Central memory CD8-positive, alpha-beta T cell (primary cell): ENCODE data around the gene IFT22.
"Not testable (repeated sequence)": the region's sequence is repeated elsewhere in the genome, so short reads cannot be mapped to it uniquely, and the experiment has no call there.

Experiments used
- ATAC-seq: fragments of 150-1000 bp; cut with Tn5 transposase; replicated peaks from 2 replicates; pipeline ENCODE4 v1.10.0; 2022; ENCODE audit warnings: mild to moderate bottlenecking, moderate FRiP score, moderate number of reproducible peaks; ENCODE audit not compliant: poor library complexity, severe bottlenecking; ENCODE audit errors: extremely low read depth
- DNase-seq, 2 donors: peaks; one replicate each; pipeline ENCODE4 v3.0.0; 2021; ENCODE audit warnings: low spot score in 2 of 2
- H3K27ac Mint-ChIP-seq: one replicate; pipeline ENCODE4 v1.8.0; 2022; ENCODE audit warnings: low read depth, mild to moderate bottlenecking, moderate library complexity, mixed read lengths
- H3K27me3 Mint-ChIP-seq: one replicate; pipeline ENCODE4 v1.8.0; 2022; ENCODE audit warnings: mixed read lengths
- H3K36me3 Mint-ChIP-seq: one replicate; pipeline ENCODE4 v1.8.0; 2022; ENCODE audit warnings: mild to moderate bottlenecking, moderate library complexity, mixed read lengths; ENCODE audit not compliant: insufficient read depth
- H3K4me1 Mint-ChIP-seq: one replicate; pipeline ENCODE4 v1.8.0; 2022; ENCODE audit warnings: mixed read lengths
- H3K4me3 Mint-ChIP-seq: one replicate; pipeline ENCODE4 v1.8.0; 2022; ENCODE audit warnings: mild to moderate bottlenecking, moderate library complexity, mixed read lengths
- H3K9me3 Mint-ChIP-seq: one replicate; pipeline ENCODE4 v1.8.0; 2022; ENCODE audit warnings: mixed read lengths

IFT22 gene

DNA sequence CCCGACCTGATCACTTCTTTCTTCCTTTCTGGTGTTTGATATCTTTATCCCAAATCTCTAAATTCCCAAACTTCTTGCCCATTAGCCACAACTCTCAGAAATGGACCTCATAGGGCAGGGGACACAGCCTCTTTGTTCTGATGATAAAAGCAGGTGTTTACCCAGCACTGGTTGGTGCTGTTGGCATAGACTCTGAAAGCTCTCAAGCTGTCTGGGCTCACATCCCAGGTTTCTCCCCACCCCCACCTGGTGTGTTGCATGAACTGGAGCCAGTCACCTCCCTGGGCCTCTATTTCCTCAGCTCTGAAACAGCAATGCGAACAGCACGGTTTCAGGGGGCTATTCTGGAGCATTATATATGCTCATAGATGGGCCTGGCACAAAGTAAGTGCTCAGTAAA lies 35.7 kb downstream of the IFT22 start:
- H3K4me3 Mint-ChIP-seq, DNase-seq, ATAC-seq, H3K9me3 Mint-ChIP-seq, H3K27ac Mint-ChIP-seq, H3K36me3 Mint-ChIP-seq: not testable (repeated sequence)
- Mint-ChIP-seq H3K4me1 (peaks cover 20% of the 10 kb centered on the region), H3K27me3 (peaks cover 17% of the 10 kb centered on the region)

DNA sequence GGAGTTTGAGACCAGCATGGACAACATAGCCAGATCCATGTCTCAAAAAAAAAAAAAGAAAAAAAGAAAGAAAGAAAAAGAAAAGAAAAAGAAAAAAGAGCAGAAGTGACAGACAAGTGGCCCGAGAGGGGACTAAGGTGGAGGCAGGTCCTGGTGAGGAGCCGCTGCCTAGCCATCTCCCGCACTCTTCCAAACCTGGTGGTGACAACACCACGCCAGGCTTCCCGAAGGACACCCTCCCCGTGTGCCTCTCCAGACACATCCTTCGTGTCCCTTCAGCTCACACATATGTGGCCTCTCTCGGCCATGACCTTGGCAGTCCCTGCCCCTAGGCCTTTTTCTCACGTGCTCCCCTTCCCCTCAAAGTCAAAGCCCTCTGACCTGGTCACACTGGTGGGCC lies 36.4 kb downstream of the IFT22 start:
- Mint-ChIP-seq H3K4me3 (no peak overlapping the region), H3K27ac (no peak overlapping the region), H3K36me3 (peaks cover 2% of the 10 kb centered on the region), H3K27me3 (peaks cover 10% of the 10 kb centered on the region), H3K9me3 (no peaks in the 10 kb centered on the region), H3K4me1 (peaks cover 14% of the 10 kb centered on the region)
- ATAC-seq (no peak), DNase-seq (no peak)

DNA sequence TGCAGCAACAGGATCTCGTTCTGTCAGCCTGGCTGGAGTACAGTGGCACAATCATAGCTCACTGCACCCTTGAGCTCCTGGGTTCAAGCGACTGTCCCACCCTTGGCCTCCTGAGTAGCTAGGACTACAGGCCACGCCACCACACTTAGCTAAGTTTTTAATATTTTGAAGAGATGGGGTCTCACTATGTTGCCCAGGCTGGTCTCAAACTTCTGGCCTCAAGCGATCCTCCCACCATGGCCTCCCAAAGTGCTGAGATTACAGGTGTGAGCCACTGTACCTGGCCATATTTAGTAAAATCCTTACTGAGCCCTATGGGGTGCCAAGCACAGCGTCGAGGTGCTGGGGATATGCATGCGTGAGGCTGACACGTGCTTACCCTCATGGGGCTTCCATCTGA lies 40.7 kb downstream of the IFT22 start:
- H3K27me3 Mint-ChIP-seq: peaks cover 40% of the 10 kb centered on the region
- not testable (repeated sequence) for ATAC-seq, H3K4me3 Mint-ChIP-seq, H3K4me1 Mint-ChIP-seq, H3K36me3 Mint-ChIP-seq, DNase-seq, H3K27ac Mint-ChIP-seq, H3K9me3 Mint-ChIP-seq

DNA sequence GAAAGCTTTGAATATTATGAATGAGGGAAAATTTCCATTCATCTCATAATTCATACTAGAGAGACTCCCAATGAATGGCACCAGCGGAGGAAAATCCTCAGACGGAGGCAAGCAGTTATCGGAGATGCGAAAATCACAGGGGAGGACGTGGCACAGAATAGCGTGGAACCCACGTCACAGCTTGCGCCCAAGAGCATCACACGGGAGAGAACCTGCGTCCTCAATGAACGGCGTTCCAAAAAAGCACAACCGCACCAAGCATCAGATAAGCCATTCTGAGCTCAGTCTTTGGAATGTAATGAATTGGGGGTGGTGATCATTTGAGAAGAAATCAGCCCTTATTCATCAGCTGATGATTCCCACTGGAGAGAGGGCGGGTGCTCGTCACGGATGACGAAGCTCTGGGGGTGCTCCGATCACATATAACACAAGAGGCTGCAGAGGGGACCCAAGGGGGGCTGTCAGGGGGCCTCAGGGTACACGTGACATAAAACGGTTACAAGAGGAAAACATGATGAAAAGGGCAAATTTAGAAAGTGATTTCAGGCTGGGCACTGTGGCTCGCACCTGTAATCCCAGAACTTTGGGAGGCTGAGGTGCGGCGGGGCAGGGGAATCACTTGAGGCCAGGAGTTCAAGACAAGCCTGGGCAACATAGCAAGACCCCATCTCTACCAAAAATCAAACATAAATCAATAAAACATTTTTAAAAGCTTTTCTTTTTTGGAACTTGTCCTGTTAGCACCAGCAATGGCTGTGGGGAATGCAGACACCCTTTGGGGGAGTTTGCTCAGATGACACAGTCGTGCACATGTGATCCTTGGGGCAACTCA lies 42.9 kb downstream of the IFT22 start:
- Mint-ChIP-seq H3K4me1 (peaks cover 6% of the 10 kb centered on the region), H3K27me3 (peaks cover 49% of the 10 kb centered on the region), H3K4me3 (no peak overlapping the region), H3K36me3 (peaks cover 3% of the 10 kb centered on the region), H3K9me3 (no peaks in the 10 kb centered on the region), H3K27ac (no peak overlapping the region)
- DNase-seq (no peak), ATAC-seq (no peak)

DNA sequence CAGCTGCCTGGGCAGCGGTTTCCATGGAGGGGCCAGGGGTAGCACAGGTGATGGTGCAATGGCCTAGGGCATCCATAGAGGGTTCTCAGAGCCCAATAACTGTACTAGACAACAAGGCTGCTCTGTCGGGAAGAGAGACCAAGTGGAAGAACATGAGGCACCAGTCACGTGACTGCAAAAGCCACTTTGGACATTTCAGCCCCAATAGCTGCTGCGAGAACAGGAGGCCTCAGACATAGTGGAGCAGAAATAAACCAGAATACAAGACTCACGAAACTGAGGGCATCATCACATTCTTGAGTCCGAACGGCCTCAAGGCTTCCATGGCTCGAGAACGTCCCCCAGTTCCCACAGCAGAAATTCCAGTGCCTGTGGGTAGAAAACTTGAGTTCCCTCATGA lies 44.5 kb downstream of the IFT22 start:
- H3K27ac Mint-ChIP-seq: no peak overlapping the region
- no peaks in the 10 kb centered on the region for H3K9me3 Mint-ChIP-seq
- DNase-seq: no peak

DNA sequence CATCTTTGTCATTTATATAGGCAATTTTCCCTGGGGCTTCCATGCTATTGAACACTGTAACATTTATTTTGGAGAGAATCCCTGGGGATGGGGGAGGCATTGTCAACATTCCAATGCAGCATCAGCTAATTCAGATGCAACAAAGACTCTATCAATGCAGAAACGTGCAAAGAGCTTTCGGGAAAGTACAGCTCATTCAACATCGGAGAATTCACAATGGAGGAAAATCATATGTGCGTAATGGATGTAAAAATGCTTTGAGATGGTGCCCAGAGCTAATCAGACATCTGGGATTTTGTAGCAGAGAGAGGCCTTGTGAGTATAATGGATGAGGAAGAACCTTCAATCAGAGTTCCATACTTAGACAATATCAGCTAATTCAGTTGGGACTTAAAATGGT lies 48.4 kb downstream of the IFT22 start:
- no peaks in the 10 kb centered on the region for H3K4me1 Mint-ChIP-seq
- ATAC-seq (no peak), DNase-seq (no peak)
- H3K27ac Mint-ChIP-seq: no peak overlapping the region
- peaks cover 2% of the 10 kb centered on the region for H3K36me3 Mint-ChIP-seq
- peaks cover 42% of the 10 kb centered on the region for H3K27me3 Mint-ChIP-seq
- no peaks in the 10 kb centered on the region for H3K9me3 Mint-ChIP-seq
- no peak overlapping the region for H3K4me3 Mint-ChIP-seq

More for the DNA sequence above, 44.5 kb downstream of the IFT22 start:
- Mint-ChIP-seq H3K36me3 (peaks cover 3% of the 10 kb centered on the region), H3K4me1 (no peaks in the 10 kb centered on the region), H3K27me3 (peaks cover 60% of the 10 kb centered on the region), H3K4me3 (no peak overlapping the region)
- ATAC-seq: no peak

DNA sequence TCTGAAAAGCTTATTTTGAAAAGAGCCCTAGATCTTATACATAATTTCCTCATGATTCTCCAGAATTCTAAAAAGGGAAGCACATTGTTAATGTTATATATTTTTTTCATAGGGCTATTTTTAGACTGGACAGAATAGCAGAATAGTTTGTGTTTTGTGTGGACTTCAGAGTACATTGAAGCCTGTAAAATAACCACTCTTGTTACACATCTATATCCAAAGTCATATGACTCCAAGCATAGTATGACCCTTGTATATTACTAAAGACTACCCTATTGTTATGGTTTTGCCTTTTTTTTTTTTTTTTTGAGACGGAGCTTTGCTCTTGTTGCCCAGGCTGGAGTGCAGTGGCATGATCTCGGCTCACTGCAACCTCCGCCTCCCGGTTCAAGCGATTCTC lies 50.6 kb downstream of the IFT22 start:
- H3K4me1 Mint-ChIP-seq: no peaks in the 10 kb centered on the region
- H3K9me3 Mint-ChIP-seq: no peaks in the 10 kb centered on the region
- DNase-seq: no peak
- H3K4me3 Mint-ChIP-seq: no peak overlapping the region
- H3K27me3 Mint-ChIP-seq: peaks cover 23% of the 10 kb centered on the region
- H3K27ac Mint-ChIP-seq: no peak overlapping the region
- peaks cover 2% of the 10 kb centered on the region for H3K36me3 Mint-ChIP-seq
- ATAC-seq: no peak

DNA sequence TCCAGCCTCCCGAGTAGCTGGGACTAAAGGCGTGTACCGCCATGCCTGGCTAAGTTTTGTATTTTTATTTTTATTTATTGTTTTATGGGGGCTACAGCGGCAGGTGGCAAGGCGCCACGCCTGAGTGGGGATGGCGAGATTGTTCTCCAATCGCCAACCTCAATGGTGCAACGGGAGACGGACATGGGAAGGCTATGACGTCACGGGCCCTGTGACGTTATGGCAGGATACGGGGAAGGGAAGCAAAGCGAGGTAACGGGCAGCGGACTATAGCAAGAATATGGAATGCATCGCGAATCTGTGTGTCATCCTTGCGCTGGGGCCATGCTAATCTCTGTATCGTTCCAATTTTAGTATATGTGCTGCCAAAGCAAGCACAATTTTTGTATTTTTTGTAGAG lies 51.9 kb downstream of the IFT22 start:
- no peak for ATAC-seq
- no peak for DNase-seq
- H3K36me3 Mint-ChIP-seq: peaks cover 2% of the 10 kb centered on the region
- no peaks in the 10 kb centered on the region for H3K9me3 Mint-ChIP-seq
- H3K4me3 Mint-ChIP-seq: no peak overlapping the region
- H3K27ac Mint-ChIP-seq: no peak overlapping the region
- H3K27me3 Mint-ChIP-seq: peaks cover 24% of the 10 kb centered on the region
- H3K4me1 Mint-ChIP-seq: no peaks in the 10 kb centered on the region

DNA sequence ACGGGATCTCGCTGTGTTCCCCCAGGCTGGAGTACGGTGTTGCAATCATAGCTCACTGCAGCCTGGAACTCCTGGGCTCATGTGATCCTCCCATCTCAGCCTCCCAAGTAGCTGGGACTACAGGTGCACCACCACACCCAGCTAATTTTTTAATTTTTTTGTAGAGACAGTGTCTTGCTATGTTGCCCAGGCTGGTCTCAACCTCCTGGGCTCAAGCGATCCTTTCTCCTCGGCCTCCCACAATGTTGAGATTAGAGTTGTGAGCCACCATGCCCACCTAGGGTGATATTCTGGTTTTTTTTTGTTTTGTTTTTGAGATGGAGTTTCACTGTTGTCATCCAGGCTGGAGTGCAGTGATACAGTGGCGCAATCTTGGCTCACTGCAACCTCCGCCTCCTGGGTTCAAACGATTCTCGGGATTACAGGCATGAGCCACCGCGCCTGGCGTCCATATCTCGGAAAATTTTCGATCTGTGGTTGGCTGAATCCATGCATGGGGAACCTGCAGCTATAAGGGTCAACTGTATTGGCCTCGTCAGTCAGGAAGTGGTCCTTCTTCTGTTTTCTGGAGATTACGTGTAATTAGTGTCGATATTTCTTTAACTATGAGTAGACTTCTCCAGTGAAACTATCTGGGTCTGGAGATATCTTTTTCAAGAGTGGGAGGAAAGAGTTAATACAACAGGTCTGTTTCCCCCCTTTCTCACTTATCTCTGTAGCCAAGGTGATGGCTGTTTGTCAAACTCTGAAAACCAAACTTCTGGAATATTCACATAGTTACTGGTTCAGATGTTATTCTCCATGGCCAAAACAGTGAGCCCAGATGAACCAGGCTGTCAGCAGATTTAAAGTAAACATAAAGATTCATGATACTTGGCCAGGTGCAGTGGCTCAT lies 55.7 kb downstream of the IFT22 start:
- H3K27me3 Mint-ChIP-seq: peaks cover 36% of the 10 kb centered on the region
- no peak for DNase-seq
- ATAC-seq: no peak
- no peaks in the 10 kb centered on the region for H3K9me3 Mint-ChIP-seq
- H3K36me3 Mint-ChIP-seq: peaks cover 2% of the 10 kb centered on the region
- H3K27ac Mint-ChIP-seq: no peak overlapping the region
- H3K4me1 Mint-ChIP-seq: no peaks in the 10 kb centered on the region
- H3K4me3 Mint-ChIP-seq: no peak overlapping the region

DNA sequence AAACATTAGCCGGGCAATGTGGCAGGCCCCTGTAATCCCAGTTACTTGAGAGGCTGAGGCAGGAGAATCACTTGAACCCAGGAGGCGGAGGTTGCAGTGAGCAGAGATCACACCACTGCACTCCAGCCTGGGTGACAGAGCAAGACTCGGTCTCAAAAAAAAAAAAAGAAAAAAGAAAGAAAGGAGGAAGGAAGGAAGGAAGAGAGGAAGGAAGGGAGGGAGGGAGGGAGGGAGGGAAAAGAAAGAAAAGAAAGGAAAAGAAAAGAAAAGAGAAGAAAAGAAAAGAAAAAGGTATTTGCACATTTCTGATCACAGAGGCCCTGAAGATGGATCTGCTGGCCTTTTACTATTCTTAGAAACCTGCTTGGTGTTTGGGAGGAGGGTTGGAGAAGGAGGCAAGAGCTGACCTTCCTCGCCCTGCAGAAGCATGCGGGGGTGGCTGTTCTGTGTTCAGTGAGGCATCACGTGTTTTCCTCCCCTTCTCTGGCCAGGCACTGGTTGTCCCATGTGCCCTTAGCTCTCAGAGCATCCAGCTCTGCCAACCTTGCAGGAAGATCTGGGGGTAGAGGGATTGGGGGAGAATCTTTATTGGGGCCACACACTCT lies 57.4 kb downstream of the IFT22 start:
- DNase-seq, H3K9me3 Mint-ChIP-seq, ATAC-seq, H3K4me1 Mint-ChIP-seq, H3K36me3 Mint-ChIP-seq, H3K4me3 Mint-ChIP-seq, H3K27ac Mint-ChIP-seq: not testable (repeated sequence)
- H3K27me3 Mint-ChIP-seq: peaks cover 36% of the 10 kb centered on the region
